BJ (cell line): Measurements from ENCODE around the gene TMED4. TPM values are rescaled to one million over a fixed set of nuclear protein-coding genes. Genes with fewer than 3 reads are reported as not detected.

ENCODE experiments used
- CTCF ChIA-PET: fragments of 350-600 bp; formaldehyde crosslinking; extraction: SDS; loops from one replicate; lab custom pipeline; 2021; ENCODE audit warnings: antibody characterized with exemption, inconsistent platforms; lab: Yijun Ruan, JAX
- POLR2A ChIA-PET: fragments of 300-600 bp; sonication (Branson Sonifier 250); formaldehyde crosslinking; extraction: SDS; loops from one replicate; lab custom pipeline; 2021; ENCODE audit warnings: antibody characterized with exemption; lab: Charles Lee
- DNase-seq: peaks from one replicate; pipeline ENCODE4 v3.0.0-alpha.2; 2011; ENCODE audit warnings: low read depth
- H3K27me3 ChIP-seq: 2 replicates; pipeline ENCODE4 v1.6.0; 2011; ENCODE audit warnings: low read length; ENCODE audit not compliant: control insufficient read depth, insufficient read depth
- H3K36me3 ChIP-seq: 2 replicates; pipeline ENCODE4 v1.5.1; 2011; ENCODE audit warnings: low read length; ENCODE audit not compliant: control insufficient read depth, insufficient read depth
- H3K4me3 ChIP-seq: 2 replicates; pipeline ENCODE4 v1.5.1; 2011; ENCODE audit warnings: low read depth, mild to moderate bottlenecking, control low read depth, low read length
- CTCF ChIP-seq: IDR thresholded peaks from 2 replicates; pipeline ENCODE4 v1.5.1; 2011; ENCODE audit warnings: low read depth, mild to moderate bottlenecking, control low read depth, inconsistent platforms, low read length, moderate library complexity; ENCODE audit not compliant: insufficient read depth
- polyA plus RNA-seq: library from polyadenylated mRNA; depleted of rRNA; stranded (reverse); fragments of >200 nt; gene quantifications from 2 replicates; pipeline ENCODE4 v1.2.3, GENCODE V29; 2011

Gene TMED4
- polyA plus RNA-seq, 1 experiment: 80.9 TPM

- TF ChIP-seq CTCF: no peak
- ChIA-PET POLR2A (interaction anchor here (0.5 to 1.1 kb wide), 2 partner anchors 16 to 240 kb away, joined by 3 read pairs; partner anchors contain the start of gene H2AZ2), CTCF (interaction anchor here (0.6 to 0.9 kb wide), 3 partner anchors 42 to 261 kb away, joined by 3 to 4 read pairs (median 3); no protein-coding TSS in a partner anchor)
- DNase-seq: no peak
- no peaks in the 10 kb centered on the region for H3K36me3 ChIP-seq
- H3K4me3 ChIP-seq: peak overlapping the region; percentile 98
- H3K27me3 ChIP-seq: no peaks in the 10 kb centered on the region
Observed at GRCh38 chr7:44607141-44608068, 25.4 kb upstream of the TMED4 start.

GRCh38 chr7:44606341-44607140 lies 24.5 kb upstream of the TMED4 start, which contains the start of gene OGDH:
TSS of gene OGDH (plus strand) at chr7:44606627. CDS start at chr7:44624344, 17,717 bp downstream.
- H3K36me3 ChIP-seq: no peaks in the 10 kb centered on the region
- no peak for TF ChIP-seq CTCF
- H3K4me3 ChIP-seq: peak within 1 kb of the TSS; percentile 98
- DNase-seq: peak; percentile 89
- ChIA-PET CTCF (interaction anchor here (0.9 kb wide), 1 partner anchor 41 kb away, joined by 3 read pairs; no protein-coding TSS in a partner anchor), POLR2A (interaction anchor here (0.5 to 1.1 kb wide), 2 partner anchors 16 to 241 kb away, joined by 3 read pairs; partner anchors contain the start of gene H2AZ2)
- no peaks in the 10 kb centered on the region for H3K27me3 ChIP-seq

- no peak overlapping the region for H3K4me3 ChIP-seq
- no peak for DNase-seq
- H3K36me3 ChIP-seq: no peaks in the 10 kb centered on the region
- CTCF ChIA-PET: no interaction called here
- H3K27me3 ChIP-seq: no peaks in the 10 kb centered on the region
- TF ChIP-seq CTCF: no peak
- POLR2A ChIA-PET: no interaction called here
Observed at GRCh38 chr7:44604941-44605340, 22.9 kb upstream of the TMED4 start.

- POLR2A ChIA-PET: no interaction called here
Observed at GRCh38 chr7:44603193-44603592, 21.2 kb upstream of the TMED4 start.

More at GRCh38 chr7:44603193-44603592, 21.2 kb upstream of the TMED4 start:
- TF ChIP-seq CTCF: no peak
- CTCF ChIA-PET: no interaction called here
- Histone ChIP-seq H3K4me3 (no peak overlapping the region), H3K27me3 (no peaks in the 10 kb centered on the region), H3K36me3 (no peaks in the 10 kb centered on the region)
- DNase-seq: no peak
